Measurements from ENCODE around the gene SMCO2. TPM values are rescaled to one million over a fixed set of nuclear protein-coding genes. Genes with fewer than 3 reads are reported as not detected.

The SMCO2 gene
- total RNA-seq, 3 donors from 2014 or later (not counting 1 experiment from before 2014, with no cell fraction given): not detected

GRCh38 chr12:27550653-27550975 is 104.1 kb downstream of the SMCO2 start:
- H3K4me3 Mint-ChIP-seq: no peak overlapping the region
- TF ChIP-seq, protein P1, sequence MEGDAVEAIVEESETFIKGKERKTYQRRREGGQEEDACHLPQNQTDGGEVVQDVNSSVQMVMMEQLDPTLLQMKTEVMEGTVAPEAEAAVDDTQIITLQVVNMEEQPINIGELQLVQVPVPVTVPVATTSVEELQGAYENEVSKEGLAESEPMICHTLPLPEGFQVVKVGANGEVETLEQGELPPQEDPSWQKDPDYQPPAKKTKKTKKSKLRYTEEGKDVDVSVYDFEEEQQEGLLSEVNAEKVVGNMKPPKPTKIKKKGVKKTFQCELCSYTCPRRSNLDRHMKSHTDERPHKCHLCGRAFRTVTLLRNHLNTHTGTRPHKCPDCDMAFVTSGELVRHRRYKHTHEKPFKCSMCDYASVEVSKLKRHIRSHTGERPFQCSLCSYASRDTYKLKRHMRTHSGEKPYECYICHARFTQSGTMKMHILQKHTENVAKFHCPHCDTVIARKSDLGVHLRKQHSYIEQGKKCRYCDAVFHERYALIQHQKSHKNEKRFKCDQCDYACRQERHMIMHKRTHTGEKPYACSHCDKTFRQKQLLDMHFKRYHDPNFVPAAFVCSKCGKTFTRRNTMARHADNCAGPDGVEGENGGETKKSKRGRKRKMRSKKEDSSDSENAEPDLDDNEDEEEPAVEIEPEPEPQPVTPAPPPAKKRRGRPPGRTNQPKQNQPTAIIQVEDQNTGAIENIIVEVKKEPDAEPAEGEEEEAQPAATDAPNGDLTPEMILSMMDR (IDR thresholded peaks at IDR 0.05): no peak
- no peaks in the 10 kb centered on the region for H3K9me3 ChIP-seq (ENCODE audit: control insufficient read depth, insufficient read depth, low read length)
- no peak overlapping the region for H3K27ac Mint-ChIP-seq
- H3K9me3 Mint-ChIP-seq: no peaks in the 10 kb centered on the region
- ATAC-seq: no peak
- peaks cover 3% of the 10 kb centered on the region for H3K4me1 ChIP-seq (ENCODE audit: control insufficient read depth, insufficient read depth, low read length)
- no peaks in the 10 kb centered on the region for H3K36me3 Mint-ChIP-seq
- no peak for DNase-seq
- H3K4me1 Mint-ChIP-seq: no peaks in the 10 kb centered on the region
- H3K27me3 ChIP-seq (ENCODE audit: control insufficient read depth, insufficient read depth, low read length): no peaks in the 10 kb centered on the region
- H3K4me3 ChIP-seq (ENCODE audit: low read length): no peak overlapping the region
- 18% methylated on average over 2 of the region's 4 CpGs for WGBS (ENCODE audit: insufficient coverage)
- H3K36me3 ChIP-seq (ENCODE audit: control insufficient read depth, insufficient read depth, low read length): no peaks in the 10 kb centered on the region
- H3K27ac ChIP-seq (ENCODE audit: low read length): no peak overlapping the region
- intact Hi-C loops (cut with micrococcal nuclease): no loop called here
- peaks cover 15 to 39% of the 10 kb centered on the region in 2 donors for H3K27me3 Mint-ChIP-seq (ENCODE audit: low read depth in 2 of 2)

GRCh38 chr12:27551172-27551840 is 104.8 kb downstream of the SMCO2 start:
- H3K27me3 Mint-ChIP-seq (ENCODE audit: low read depth in 2 of 2): peaks cover 16 to 43% of the 10 kb centered on the region in 2 donors
- intact Hi-C loops (cut with micrococcal nuclease): no loop called here
- no peak for ATAC-seq
- H3K4me3 Mint-ChIP-seq: no peak overlapping the region
- Histone ChIP-seq H3K4me3 (ENCODE audit: low read length) (no peak overlapping the region), H3K36me3 (ENCODE audit: control insufficient read depth, insufficient read depth, low read length) (no peaks in the 10 kb centered on the region), H3K4me1 (ENCODE audit: control insufficient read depth, insufficient read depth, low read length) (peaks cover 3% of the 10 kb centered on the region), H3K27me3 (ENCODE audit: control insufficient read depth, insufficient read depth, low read length) (no peaks in the 10 kb centered on the region), H3K9me3 (ENCODE audit: control insufficient read depth, insufficient read depth, low read length) (no peaks in the 10 kb centered on the region), H3K27ac (ENCODE audit: low read length) (no peak overlapping the region)
- TF ChIP-seq, protein P1 (IDR thresholded peaks at IDR 0.05): no peak
- H3K27ac Mint-ChIP-seq: no peak overlapping the region
- H3K36me3 Mint-ChIP-seq: no peaks in the 10 kb centered on the region
- no peak for DNase-seq
- WGBS (ENCODE audit: insufficient coverage): 95% methylated on average over 8 of the region's 9 CpGs
- no peaks in the 10 kb centered on the region for H3K9me3 Mint-ChIP-seq
- no peaks in the 10 kb centered on the region for H3K4me1 Mint-ChIP-seq

Other genes starting within 250 kb of the SMCO2 start
- 10 to 100 TPM; 14.0 to 17.0 (median 15.0) TPM for gene STK38L, start 202.4 kb upstream of the SMCO2 start, total RNA-seq
- under 1 TPM; 0.16 to 0.33 (median 0.19) TPM for gene BMAL2, start 113.9 kb upstream of the SMCO2 start, total RNA-seq
- 1 to 10 TPM in 2 of 3 donors, under 1 TPM in 1; 0.73 to 1.6 (median 1.4) TPM for gene PPFIBP1, start 77.5 kb downstream of the SMCO2 start, total RNA-seq
- gene REP15, start 249.7 kb downstream of the SMCO2 start, total RNA-seq: not detected

All from natural killer cell (primary cell).